Inflammatory macrophage treated with lipopolysaccharide for 1 hour (primary cell): ENCODE results near the gene HNRNPLL.

Source experiments
- DNase-seq, 2 donors: peaks; one replicate each; pipeline ENCODE4 v3.0.0-alpha.2; 2020 to 2022

HNRNPLL gene

GRCh38 chr2:38524580-38524979 is 78.1 kb downstream of the HNRNPLL start:
- no peak for DNase-seq

- no peak for DNase-seq
Measured at GRCh38 chr2:38523728-38524437, 78.8 kb downstream of the HNRNPLL start.

GRCh38 chr2:38522754-38523349 is 79.9 kb downstream of the HNRNPLL start:
- DNase-seq = no peak

- DNase-seq = no peak
Measured at GRCh38 chr2:38521835-38522234, 80.9 kb downstream of the HNRNPLL start.

GRCh38 chr2:38517284-38517683 is 85.4 kb downstream of the HNRNPLL start:
- DNase-seq = no peak

GRCh38 chr2:38516526-38516925 is 86.2 kb downstream of the HNRNPLL start:
- no peak for DNase-seq

GRCh38 chr2:38516122-38516521 is 86.6 kb downstream of the HNRNPLL start:
- no peak for DNase-seq

GRCh38 chr2:38515155-38516074 is 87.3 kb downstream of the HNRNPLL start:
- DNase-seq = no peak

GRCh38 chr2:38514603-38515154 is 88.0 kb downstream of the HNRNPLL start:
- peak in 1 of 2 donors; percentile 3 for DNase-seq

GRCh38 chr2:38512211-38512610 is 90.5 kb downstream of the HNRNPLL start:
- peak in 1 of 2 donors; percentile 2 for DNase-seq
